Activated CD4-positive, alpha-beta T cell treated with anti-CD3 and anti-CD28 coated beads for 1 hour (primary cell): ENCODE data around the gene TTC9.

ENCODE experiments used
- DNase-seq: peaks from one replicate; pipeline ENCODE4 v3.0.0-alpha.2; 2020

The TTC9 gene

DNA sequence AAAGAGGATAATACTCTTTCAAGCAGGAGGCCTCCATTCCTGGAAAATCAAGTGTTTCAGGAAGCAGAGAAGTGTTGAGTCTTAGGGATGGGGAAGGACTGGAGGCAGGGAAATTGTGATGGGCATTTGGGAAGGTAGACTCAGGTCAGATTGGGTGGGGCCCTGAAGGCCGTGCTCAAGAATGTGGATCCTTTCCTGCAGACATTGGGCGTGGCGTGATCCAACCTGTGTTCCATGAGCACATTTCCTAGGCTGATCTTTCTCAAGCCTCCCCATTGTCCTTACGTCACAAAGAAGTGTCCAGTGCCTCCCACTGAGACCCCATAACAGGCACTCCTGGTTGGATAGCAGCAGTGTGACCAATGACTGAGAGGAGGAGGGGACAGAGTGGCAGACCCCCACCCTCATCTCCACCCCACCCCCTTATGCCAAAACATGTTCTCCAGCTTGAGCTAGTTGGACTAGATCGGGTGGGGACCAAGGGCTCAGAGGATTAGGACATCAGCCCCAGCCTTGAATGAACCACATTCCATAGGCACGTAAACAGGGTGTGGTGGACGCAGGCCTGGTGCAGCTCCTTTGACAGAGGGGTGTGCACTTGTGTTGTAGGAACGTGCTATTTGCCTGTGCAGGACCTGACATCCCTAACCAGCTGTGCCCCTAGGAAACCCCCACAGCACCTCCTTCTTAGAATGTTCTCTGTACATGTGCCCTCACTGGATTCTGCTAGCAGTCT lies 76.8 kb downstream of the TTC9 start:
- no peak for DNase-seq

DNA sequence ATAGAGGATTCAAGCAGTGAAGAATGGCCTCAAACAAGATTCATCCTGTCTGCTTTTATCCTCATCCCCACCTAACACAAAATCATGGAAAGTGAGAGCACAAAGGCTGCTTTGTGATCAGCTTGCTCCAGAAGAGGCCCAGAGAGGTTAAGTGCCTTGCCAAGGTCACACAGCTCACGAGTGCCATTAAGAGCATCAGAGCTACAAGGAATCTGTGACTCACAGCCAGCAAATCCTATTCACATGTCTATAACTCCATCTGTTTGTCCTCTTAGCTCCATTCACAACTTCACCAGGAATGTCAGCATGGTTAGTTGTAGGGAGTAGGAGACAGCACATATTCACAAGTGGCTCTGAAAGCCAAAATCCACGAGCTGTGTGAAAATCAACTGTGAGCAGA lies 79.8 kb downstream of the TTC9 start:
- no peak for DNase-seq

DNA sequence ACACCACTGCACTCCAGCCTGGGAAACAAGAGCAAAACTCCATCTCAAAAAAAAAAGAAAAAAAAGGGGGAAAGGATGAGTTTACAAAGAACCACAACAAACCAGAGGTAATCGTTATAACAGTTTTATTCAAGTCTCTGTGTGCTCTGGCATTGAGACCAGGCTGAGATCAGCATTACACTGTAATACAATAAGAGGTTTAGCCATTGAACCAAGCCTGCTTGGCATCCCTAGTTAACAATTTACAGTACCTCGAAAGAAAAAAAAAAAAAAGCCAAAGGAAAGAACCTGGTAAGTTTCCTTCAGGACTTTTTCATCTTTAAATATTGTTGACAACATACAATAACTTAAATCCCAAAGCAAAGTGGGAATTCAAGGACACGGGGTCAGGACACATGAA lies 80.7 kb downstream of the TTC9 start:
- no peak for DNase-seq

DNA sequence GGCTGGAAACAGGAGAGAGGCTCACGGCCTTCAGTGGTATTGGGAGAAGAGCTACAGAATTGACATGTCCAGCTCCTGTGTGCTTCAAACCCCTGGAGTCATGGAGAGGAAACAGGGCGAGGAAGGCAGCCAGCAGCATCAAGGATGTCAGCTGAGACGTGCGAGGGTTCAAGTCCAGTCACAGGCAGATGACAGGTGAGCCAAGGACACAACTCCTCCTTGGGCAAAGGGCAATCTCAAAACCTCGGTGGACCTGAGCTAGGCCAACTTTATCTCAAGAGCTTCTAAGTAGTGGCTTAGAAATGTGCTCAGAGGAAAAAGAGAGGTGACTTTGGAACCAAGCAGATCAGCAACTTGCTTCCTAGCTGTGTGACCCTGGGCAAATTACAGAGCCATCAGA lies 81.6 kb downstream of the TTC9 start:
- DNase-seq, result no peak

DNA sequence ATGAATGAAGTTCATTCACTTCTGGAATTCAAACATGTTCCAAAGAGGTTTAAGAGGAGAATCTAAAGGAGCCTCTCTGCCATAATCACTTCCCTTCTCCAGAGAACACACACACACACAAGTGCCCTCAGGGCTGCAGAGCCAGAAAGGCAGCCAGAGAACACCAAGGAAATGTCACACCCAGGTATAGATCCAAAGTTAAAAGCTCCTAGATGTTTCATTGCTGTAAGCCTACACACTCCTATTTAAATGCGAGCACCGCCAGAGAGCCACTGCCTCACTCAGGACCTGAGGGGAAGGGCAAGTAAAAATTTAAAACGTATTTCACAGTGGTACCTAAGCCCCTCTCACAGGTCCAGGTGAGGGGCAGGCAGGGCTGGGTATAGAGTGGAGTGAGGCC lies 82.4 kb downstream of the TTC9 start:
- DNase-seq, result no peak

DNA sequence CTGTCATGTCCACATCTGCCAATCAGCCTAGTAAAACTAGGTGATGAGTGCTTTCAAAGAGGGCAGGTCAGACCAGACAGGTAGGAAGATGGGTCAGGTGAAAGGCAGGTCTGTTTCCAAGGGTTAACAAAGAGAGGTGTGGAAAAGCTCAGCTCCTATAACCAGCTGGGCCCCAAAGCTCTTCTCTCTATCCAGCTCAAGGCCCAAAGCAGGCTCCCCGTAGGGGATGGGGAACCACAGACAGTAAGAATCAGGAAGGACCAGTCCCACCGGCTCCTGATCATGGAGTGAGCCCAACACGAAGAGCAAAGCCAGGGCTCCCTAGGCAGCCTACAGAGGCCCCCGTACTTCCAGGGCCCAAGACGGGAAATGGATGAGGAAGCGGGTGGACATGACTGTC lies 83.2 kb downstream of the TTC9 start:
- DNase-seq, result no peak
